HUES6 (cell line): ENCODE measurements around the gene SPRED2.

ENCODE experiments used
- H3K27ac ChIP-seq: 2 replicates; pipeline ENCODE4 v1.7.0; 2013; ENCODE audit warnings: low read depth, mild to moderate bottlenecking, low read length, inconsistent platforms
- H3K27me3 ChIP-seq: 2 replicates; pipeline ENCODE4 v1.6.1; 2013; ENCODE audit warnings: low read length; ENCODE audit not compliant: control insufficient read depth, insufficient read depth
- H3K36me3 ChIP-seq: 2 replicates; pipeline ENCODE4 v1.6.1; 2013; ENCODE audit warnings: low read length; ENCODE audit not compliant: control insufficient read depth, insufficient read depth
- H3K4me1 ChIP-seq: 2 replicates; pipeline ENCODE4 v1.6.1; 2013; ENCODE audit warnings: low read length; ENCODE audit not compliant: control insufficient read depth, insufficient read depth
- H3K4me3 ChIP-seq: 2 replicates; pipeline ENCODE4 v1.5.1; 2013; ENCODE audit warnings: low read depth, low read length
- H3K9ac ChIP-seq: one replicate; pipeline ENCODE4 v1.6.1; 2013; ENCODE audit warnings: mild to moderate bottlenecking, low read length
- H3K9me3 ChIP-seq: 2 replicates; pipeline ENCODE4 v1.6.1; 2013; ENCODE audit warnings: low read depth, low read length; ENCODE audit not compliant: control insufficient read depth, insufficient read depth

The SPRED2 gene, protein sequence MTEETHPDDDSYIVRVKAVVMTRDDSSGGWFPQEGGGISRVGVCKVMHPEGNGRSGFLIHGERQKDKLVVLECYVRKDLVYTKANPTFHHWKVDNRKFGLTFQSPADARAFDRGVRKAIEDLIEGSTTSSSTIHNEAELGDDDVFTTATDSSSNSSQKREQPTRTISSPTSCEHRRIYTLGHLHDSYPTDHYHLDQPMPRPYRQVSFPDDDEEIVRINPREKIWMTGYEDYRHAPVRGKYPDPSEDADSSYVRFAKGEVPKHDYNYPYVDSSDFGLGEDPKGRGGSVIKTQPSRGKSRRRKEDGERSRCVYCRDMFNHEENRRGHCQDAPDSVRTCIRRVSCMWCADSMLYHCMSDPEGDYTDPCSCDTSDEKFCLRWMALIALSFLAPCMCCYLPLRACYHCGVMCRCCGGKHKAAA

DNA sequence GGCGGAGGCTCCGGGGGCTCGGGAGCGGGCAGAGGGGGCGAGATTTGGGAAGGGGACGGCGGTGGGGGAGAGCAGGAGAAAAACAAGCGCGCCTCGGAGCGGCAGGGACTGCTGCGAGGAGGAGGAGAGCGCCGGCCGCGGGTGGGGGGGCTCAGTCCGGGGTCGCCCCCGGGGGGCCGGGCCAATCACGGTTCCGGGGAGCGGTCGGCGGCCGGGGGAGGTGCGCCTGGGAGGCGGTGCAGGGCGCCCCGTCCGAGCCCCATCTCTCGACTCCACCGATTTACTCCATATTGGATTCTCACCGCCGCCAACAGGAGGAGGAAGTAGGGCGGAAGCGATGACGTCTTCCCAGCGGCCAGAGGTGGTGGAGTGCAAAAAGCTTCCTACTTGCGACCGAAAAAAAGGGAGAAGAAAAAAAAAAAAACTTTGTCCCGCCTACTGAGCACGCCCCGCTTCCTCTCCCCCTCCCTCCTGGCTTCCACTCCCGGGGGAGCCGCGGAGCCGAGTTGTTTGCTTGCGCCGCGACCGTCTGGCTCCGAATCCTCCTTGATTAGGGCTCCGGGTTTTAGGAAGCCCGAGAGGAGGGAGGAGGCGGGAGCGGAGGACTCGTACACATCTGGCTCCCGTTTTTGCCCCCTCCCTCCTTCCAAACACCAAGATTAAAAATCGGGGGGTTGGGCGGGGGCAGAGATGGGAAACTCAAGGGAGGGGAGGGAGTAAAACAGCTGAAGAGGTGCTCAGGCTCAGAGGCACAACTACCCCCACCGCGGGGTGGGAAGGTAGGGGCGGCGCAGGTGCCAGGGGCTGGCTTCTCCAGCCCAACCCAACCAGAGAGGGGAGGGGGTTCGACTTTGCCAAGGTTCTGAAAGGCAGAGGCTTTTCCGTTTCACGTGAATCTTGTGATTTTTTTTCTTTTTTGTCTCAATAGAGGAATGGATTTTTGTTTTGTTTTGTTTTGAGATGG is at the start of gene SPRED2:
Gene SPRED2 (minus strand): TSS at position 373 of the 964 bp plus-strand sequence. CDS start 612 bp downstream, outside the sequence.
- peaks cover 34% of the 10 kb centered on the region for H3K4me1 ChIP-seq
- no peaks in the 10 kb centered on the region for H3K9me3 ChIP-seq
- peak within 1 kb of the TSS; percentile 69; the same call in 1 of the 2 replicates for H3K27ac ChIP-seq

DNA sequence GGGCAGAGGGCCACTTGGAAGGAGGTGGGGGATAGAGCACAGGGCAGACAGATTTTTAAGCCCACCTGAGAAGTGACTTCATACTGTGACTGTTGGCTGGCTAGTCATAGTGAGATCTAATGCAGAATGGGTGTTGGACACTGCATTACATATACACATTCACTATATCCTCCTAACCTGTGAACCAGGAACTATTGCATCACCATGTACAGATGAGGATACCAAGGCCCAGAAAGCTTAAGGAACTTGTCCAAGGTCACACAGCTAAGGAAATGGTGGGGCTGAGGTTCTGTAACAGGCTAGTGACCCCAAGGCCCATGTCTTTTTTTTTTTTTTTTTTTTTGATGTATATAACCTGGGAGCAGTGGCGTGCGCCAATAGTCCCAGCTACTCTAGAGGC is 49.6 kb upstream of the SPRED2 start:
- H3K4me1 ChIP-seq: peaks cover 8% of the 10 kb centered on the region; the same call in 1 of the 2 replicates
- no peaks in the 10 kb centered on the region for H3K36me3 ChIP-seq
- H3K27me3 ChIP-seq: no peaks in the 10 kb centered on the region

More for the DNA sequence above, at the start of gene SPRED2:
- no peaks in the 10 kb centered on the region; the same call in 1 of the 2 replicates for H3K36me3 ChIP-seq
- peak within 1 kb of the TSS; percentile 88 for H3K9ac ChIP-seq
- peak within 1 kb of the TSS; percentile 93 for H3K4me3 ChIP-seq
- H3K27me3 ChIP-seq: peaks cover 11% of the 10 kb centered on the region; the same call in 1 of the 2 replicates

DNA sequence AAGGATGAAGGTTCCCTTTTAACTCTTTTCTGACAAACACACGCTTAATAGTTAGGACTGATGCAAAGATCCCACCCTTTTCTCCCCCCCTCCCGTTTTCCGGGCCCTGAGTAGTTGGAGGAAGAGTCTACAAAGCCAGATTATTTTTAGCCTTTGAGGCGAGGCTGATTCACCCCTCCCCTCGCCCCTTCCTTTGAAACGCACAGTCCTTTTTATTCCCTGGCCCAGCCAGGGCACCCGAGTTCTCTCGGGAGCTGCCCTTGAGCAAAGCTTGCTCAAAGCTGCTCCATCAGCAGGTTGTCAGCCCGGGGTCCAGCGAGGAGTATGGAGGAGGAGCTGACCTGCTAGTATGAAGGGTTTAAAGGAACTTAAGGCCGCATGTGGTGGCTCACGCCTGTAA is 47.1 kb upstream of the SPRED2 start:
- no peak overlapping the region for H3K27ac ChIP-seq
- peaks cover 8% of the 10 kb centered on the region; the same call in 1 of the 2 replicates for H3K4me1 ChIP-seq
- H3K36me3 ChIP-seq: no peaks in the 10 kb centered on the region
- no peaks in the 10 kb centered on the region for H3K9me3 ChIP-seq
- no peak overlapping the region for H3K4me3 ChIP-seq
- H3K9ac ChIP-seq: no peak overlapping the region
- no peaks in the 10 kb centered on the region for H3K27me3 ChIP-seq

More for the DNA sequence above, 49.6 kb upstream of the SPRED2 start:
- Histone ChIP-seq H3K4me3 (no peak overlapping the region), H3K9ac (no peak overlapping the region), H3K27ac (no peak overlapping the region), H3K9me3 (no peaks in the 10 kb centered on the region)

DNA sequence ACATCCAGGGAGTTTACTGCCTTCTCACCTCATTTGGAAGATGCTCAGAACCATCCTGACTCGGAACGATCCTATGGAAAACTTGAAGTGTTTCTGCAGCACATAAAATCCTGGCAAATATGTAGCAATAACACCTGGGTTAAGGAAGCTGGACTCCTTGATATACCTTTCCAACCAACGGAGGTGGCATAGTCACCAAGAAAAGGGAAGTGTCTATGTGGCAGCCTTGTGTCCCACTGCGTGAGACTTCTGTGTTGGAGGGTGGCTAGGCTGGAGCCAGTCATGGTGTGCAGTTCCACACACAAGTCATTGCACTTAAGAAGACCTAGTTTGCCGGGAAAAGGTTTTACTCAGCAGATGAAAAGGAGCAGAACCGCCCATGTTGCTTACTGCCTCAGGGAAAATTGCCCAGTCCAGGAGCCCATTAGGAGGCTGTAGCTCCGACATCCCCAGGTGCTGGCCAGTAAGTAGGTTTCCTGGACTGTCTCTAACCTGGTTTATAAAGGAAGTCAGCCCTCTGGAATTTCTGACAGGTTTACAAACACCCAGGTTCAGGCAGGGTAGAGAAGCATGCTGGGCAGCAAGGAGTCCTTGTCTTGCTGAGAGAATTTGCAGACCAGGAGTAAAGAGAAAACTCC is 46.2 kb upstream of the SPRED2 start:
- no peak overlapping the region for H3K4me3 ChIP-seq
- no peaks in the 10 kb centered on the region for H3K27me3 ChIP-seq
- H3K27ac ChIP-seq: no peak overlapping the region
- H3K36me3 ChIP-seq: no peaks in the 10 kb centered on the region
- H3K4me1 ChIP-seq: peaks cover 8% of the 10 kb centered on the region; the same call in 1 of the 2 replicates
- H3K9ac ChIP-seq: no peak overlapping the region
- no peaks in the 10 kb centered on the region for H3K9me3 ChIP-seq

DNA sequence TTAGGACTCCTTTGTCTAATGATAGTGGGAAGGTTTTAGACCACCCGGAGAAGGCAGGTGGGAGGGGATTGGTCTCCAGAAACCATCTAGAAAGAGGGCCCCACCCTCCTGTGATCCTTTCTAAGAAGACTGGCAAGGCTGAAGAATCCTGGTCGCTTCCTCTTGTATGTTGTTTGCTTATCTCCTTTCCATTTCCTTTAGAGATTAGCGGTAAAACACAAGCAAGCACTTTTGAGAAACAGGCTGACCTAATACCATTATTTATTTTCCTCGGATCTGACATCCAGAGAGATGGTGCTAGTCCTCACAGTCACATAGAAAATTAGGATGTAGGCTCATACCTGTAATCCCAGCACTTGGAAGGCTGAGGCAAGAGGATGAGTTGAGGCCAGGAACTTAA is 45.2 kb upstream of the SPRED2 start:
- H3K4me1 ChIP-seq: peaks cover 8% of the 10 kb centered on the region; the same call in 1 of the 2 replicates
- H3K9me3 ChIP-seq: no peaks in the 10 kb centered on the region
- H3K27ac ChIP-seq: no peak overlapping the region
- H3K9ac ChIP-seq: no peak overlapping the region
- no peaks in the 10 kb centered on the region for H3K27me3 ChIP-seq
- no peak overlapping the region for H3K4me3 ChIP-seq
- H3K36me3 ChIP-seq: no peaks in the 10 kb centered on the region

DNA sequence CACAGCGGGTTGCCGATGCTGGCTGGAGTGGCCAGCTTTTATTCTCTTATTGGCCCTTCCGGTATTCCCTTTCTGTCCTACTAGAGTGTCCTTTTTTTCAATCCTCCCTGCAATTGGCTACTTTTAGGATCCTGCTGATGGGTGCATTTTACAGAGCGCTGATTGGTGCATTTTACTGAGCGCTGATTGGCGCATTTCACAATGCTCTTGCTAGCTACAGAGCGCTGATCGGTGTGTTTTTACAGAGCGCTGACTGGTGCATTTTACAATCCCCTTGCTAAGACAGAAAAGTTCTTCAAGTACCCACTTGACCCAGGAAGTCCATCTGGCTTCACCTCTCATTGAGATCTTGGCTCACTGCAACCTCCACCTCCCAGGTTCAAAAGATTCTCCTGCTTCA is 44.4 kb upstream of the SPRED2 start:
- Histone ChIP-seq H3K9me3 (no peaks in the 10 kb centered on the region), H3K9ac (no peak overlapping the region), H3K27ac (no peak overlapping the region), H3K4me3 (no peak overlapping the region), H3K4me1 (peaks cover 8% of the 10 kb centered on the region; the same call in 1 of the 2 replicates), H3K27me3 (no peaks in the 10 kb centered on the region), H3K36me3 (no peaks in the 10 kb centered on the region)

DNA sequence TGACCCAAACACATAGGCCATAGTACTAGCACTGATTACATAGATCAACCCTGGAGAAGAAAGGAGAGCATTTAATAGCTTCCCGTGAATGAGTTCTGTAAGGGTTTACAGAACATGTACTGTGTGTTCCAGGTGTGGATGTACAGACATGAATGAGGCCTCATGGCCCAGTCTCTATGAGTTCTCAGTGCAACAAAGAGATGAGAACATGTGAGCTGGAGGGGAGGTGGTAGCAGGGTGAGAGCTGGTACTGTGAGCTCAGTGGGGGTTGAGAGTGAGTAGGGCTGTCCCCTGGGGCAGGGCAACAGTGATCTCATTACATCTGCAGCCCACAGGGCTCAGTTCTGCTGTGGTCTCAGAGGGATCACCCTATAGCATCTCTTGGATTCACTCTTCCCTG is 42.6 kb upstream of the SPRED2 start:
- no peaks in the 10 kb centered on the region for H3K27me3 ChIP-seq
- no peak overlapping the region for H3K9ac ChIP-seq
- H3K9me3 ChIP-seq: no peaks in the 10 kb centered on the region
- no peak overlapping the region for H3K4me3 ChIP-seq
- H3K36me3 ChIP-seq: no peaks in the 10 kb centered on the region
- peaks cover 8% of the 10 kb centered on the region; the same call in 1 of the 2 replicates for H3K4me1 ChIP-seq
- no peak overlapping the region for H3K27ac ChIP-seq

DNA sequence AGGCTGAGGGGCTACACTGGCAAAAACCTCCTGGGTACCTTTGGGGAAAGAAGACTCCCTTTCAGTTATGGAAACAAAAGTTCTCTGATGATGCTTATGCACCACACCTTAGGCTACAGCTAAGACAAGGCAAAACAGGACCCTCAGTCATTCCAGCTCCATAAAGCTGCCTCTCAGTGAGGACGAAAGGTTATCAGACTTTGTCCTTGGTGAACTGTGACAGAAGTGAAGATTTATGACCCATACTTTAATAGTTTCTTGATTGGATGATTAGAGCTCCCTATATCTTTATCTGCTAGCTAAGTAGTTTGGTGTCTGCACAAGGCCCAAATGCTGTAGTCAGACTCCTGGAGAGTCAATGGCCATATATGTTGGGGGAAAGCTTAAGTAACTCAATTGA is 40.6 kb upstream of the SPRED2 start:
- Histone ChIP-seq H3K9me3 (no peaks in the 10 kb centered on the region), H3K36me3 (no peaks in the 10 kb centered on the region)

DNA sequence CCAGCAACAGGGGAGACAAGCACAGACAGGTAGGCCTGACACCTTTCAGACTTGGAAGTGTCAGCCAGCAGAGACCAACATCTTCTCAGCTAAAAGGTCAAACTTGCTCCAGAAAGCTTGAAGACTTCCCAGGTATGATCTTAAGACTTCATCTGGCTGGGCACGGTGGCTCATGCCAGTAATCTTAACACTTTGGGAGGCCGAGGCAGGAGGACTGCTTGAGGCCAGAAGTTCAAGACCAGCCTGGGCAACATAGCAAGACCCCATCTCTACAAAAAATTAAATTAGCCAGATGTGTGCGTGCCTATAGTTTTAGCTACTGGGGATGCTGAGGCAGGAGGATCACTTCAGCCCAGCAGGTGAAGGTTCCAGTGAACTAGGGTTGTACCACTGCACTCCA is 39.0 kb upstream of the SPRED2 start:
- Histone ChIP-seq H3K4me1 (no peaks in the 10 kb centered on the region), H3K4me3 (no peak overlapping the region), H3K27ac (no peak overlapping the region), H3K9me3 (no peaks in the 10 kb centered on the region), H3K36me3 (no peaks in the 10 kb centered on the region), H3K27me3 (no peaks in the 10 kb centered on the region), H3K9ac (no peak overlapping the region)

More for the DNA sequence above, 40.6 kb upstream of the SPRED2 start:
- no peaks in the 10 kb centered on the region for H3K27me3 ChIP-seq
- no peaks in the 10 kb centered on the region for H3K4me1 ChIP-seq
- H3K9ac ChIP-seq: no peak overlapping the region
- no peak overlapping the region for H3K27ac ChIP-seq
- H3K4me3 ChIP-seq: no peak overlapping the region

DNA sequence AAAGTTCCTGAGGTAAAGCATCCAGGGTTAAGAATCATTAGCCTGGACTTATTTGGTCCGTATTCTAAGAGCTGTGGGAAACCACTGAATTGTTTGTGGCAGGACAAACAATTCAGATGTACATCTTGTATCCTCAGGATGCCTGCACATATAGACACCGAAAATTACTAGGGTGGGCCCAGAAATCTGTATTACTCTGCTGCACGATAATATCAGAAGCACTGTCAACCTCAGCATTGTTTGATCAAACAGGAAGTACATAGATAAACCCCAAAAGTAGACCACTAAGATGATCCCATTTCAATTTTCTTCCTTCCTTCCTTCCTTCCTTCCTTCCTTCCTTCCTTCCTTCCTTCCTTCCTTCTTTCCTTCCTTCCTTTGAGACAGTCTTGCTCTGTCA is 34.2 kb upstream of the SPRED2 start:
- H3K4me1 ChIP-seq: no peaks in the 10 kb centered on the region
- no peaks in the 10 kb centered on the region for H3K9me3 ChIP-seq
- no peak overlapping the region for H3K4me3 ChIP-seq
- H3K27ac ChIP-seq: no peak overlapping the region
- no peaks in the 10 kb centered on the region for H3K27me3 ChIP-seq
- H3K9ac ChIP-seq: no peak overlapping the region
- no peaks in the 10 kb centered on the region for H3K36me3 ChIP-seq
